ENCODE data around the gene PDE8A.

PDE8A gene

DNA sequence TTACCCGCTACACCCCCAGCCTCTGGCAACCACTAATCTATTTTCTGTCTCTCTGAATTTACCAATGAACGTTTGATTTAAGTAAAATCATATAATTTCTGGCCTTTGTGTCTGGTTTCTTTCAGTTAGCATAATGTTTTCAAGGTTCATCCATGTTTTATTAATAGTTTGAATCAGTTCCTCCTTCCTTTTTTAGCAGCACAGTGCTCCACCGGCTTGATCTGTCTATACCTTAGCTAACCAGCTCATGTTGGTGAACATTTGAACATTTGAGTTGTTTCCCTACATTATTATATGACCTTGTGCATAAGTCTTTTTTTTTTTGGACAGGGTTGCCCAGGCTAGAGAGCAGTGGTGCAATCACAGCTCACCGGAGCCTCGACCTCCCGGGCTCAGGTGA, 33.3 kb downstream of the PDE8A start:
- DNase-seq = no peak

DNA sequence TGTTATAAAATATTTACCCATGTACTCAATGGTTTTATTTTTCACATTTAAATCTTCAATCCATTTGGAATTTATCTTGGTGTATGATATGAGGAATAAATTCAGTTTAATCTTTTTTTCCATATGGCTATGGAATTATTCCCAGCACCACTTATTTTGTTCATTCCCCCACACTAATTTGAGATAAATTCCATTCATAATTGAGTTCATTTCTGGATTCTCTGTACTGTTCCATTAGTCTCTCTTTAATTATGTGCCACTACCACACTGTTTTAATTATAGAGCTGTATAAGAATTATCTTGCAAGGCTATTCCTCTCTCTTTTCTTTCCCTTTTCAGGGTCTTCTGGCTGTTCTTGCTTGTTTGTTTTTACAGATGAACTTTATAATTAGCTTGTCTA, 34.6 kb downstream of the PDE8A start:
- no peak for DNase-seq

DNA sequence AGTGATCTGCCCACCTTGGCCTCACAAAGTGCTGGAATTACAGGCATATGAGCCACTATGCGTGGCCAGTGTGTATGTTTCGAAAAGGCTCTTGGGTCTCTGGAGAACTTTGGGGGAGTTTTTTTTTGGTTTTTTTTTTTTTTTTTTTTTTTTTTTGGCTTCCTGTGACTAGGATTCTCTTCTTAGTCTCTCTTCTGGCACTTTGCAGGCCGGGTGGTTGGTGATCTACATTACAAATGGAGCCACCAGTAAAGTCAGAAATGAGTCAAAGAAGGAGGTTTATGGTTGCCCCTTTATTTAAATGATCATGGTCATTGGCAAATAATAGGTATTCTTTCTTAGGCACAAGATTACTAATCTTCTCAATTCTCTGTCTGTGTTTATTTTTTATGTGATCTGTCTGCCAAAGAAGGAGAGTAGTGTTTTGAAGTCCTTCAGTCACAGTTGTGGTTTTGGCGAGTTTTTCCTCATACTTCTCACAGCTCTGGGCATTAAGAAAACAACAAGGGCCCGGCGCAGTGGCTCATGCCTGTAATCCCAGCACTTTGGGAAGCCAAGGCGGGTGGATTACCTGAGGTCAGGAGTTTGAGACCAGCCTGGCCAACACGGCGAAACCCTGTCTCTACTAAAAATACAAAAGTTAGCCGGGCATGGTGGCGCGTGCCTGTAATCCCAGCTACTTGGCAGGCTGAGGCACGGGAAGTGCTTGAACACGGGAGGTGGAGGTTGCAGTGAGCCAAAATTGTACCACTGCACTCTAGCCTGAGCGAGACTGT, 38.3 kb downstream of the PDE8A start:
- no peak for DNase-seq

DNA sequence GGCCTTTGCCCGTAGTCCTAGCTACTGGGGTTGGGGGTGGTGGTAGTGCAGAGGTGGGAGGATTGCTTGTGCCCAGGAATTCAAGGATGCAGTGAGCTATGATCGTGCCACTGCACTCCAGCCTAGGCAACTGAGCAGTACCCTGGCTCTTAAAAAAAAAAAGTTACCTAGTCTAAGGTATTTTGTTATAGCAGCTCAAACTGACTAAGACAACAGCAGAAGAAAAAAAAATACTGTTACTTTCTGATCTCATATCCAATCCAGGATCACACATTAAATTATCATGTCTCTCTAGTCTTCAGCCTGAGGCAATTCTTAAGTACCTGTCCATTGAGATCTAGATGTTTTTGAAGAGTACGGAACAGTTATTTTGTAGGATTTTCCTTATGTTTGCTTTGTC, 39.8 kb downstream of the PDE8A start:
- DNase-seq = no peak

DNA sequence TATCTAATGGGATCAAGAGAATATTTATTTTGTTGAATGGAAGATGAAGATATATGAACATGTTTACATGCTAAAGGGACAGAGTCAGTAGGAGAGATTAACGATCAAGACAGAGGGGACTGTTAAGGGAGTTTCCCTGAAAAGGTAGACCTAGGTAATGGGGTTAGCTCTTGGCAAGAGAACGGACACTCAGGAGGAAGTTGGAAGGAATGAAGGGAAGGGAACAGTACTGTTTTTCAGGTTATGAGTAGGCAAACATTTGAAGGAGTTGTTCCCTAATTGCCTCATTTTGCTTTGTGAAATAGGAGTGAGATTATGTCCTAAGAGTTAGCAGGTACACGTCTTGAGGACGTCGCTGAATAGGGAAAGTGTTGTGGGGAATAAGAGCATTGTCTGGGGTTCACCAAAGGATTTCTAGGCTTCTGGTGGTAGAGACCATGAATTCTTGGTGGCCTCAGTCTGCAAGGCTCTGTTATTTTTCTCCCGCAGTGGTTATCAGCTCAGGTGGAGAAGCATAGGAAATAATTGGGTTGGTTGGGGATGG, 41.3 kb downstream of the PDE8A start:
- no peak for DNase-seq

DNA sequence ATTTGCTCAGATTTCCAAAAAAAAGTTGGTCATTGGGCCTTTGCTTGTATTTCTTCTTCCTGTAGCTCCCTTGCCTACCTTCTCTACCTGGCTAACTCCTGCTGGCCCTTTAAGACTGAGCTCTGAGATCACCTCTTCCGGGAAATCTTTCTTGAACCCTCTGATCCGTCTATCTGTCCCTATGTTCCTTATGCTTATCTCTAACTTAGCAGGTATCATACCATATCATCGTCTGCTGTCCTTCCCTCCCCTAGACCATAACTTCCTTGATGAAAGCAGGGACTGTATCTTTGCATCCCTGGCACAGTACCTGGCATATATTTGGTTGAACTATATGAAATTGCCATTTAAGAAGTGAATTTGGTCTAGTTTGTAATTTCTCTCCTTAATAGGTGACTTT, 42.3 kb downstream of the PDE8A start:
- no peak for DNase-seq

DNA sequence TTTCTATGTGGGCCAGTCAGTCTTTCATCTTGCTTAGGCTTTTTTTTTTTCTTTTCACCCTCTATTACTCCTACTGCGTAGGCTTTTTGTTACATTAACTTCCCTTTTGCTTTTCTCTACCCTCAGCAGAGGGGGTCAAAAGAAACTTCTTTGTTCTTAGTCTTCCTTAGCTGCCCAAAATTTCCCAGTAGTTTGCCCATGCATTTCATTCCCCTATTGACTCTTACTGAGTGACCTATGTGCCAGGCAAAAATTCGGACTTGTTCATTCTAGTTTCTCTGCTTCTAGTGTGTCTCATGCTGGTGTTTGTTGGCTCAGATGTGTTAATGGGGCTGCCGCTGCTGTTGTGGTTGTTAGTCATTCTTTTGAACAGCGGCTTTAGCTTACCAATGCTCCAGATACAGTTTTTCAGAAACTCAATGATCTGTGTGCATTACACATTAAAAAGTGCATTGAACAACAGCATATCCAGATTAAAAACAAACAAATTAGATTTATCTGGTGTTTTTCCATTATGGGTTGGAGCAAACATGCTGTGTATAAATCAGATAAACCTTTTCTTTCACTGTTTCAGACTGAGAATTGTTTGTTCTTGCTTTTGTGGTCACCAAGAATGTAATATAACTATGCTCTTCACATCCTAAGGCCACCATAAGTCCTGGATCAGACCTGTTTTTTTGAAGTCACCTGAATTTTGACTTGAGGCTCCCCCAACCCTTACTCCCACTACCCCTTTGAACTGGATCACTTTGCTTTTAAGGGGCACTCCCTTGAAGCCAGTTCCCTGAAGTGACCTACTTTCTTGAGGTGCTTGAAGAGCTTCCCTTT, 43.1 kb downstream of the PDE8A start:
- DNase-seq = no peak

DNA sequence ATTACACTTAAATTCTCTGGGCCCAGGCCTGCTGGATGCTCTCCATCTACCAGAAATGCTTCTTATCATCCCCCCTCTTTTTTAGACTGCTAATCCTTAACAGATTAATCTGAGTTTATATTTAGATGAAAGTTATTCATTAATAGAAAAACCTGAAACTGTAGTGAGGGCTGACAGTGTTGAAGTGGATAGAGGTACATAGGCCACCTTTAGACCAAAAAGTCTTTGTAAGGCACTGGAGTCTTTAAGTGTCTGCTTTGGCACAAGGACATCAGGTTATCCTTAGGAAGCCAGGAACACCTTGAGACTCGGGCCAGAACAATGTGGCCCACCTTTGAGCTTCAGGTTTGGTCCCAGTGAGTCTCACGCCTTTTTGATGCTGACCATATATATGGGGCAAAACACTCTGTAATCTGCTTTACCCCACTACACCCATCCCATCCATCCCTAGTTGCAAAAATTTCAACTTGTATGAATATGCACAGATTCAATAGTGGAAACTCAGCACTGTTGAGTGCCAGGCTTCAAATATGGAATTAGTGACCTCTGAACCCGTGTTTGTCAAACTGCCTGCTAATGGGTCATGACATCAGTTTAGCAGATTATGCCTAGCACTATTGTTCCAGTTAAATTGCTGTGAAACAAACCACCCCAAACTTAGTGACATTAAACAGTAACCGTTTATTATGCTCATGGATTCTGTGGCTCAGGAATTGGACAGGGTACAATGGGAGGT, 44.0 kb downstream of the PDE8A start:
- DNase-seq = no peak

DNA sequence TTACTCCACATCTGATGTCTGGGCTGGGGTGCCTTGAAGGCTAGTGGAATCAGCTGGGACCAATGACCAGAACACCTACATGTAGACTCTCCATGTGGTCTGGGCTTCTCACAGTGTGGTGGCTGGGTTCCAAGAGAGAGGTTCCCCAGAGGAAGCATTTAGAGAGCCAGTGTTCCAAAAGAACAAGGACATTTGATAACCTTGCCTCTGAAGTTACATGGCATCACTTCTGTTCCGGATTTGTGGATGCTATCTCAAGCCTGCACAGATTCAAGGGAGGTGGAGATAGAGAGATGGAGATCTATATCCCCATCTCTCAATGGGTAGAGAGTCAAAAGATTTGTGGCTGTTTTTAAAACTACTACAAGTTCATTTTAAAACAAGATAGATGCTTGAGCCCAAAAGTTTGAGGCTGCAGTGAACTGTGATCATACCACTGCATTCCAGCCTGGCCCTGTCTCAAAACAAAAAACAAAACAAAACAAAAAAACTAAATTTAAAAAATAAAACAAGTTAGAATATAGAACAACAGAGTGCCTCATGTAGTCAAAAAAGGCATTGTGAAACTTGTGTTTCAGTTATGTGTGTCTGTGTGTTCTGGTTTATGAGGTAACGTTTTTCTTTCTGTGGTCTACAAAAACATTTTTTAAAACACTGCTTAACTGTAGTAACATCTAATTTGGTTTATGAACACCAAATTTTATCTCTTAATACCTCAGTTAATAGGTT, 44.8 kb downstream of the PDE8A start:
- DNase-seq = no peak

DNA sequence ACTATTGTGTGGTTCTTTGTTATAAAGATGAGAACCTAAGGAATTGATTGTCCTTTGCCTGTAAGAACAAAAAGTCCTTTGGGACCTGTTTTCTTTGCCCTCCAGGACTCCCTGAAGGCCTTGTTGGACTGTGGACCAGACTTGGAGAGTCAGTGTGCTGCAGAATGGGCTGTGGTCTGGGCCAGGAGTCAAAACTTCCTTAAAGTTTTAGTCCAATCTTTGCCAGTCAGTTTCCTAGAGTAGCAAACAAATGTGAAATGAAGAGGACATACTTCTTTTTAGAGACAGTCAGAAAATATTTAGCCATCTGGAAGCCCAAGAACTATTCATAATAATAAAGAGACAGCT, 45.4 kb downstream of the PDE8A start:
- DNase-seq = no peak

DNA sequence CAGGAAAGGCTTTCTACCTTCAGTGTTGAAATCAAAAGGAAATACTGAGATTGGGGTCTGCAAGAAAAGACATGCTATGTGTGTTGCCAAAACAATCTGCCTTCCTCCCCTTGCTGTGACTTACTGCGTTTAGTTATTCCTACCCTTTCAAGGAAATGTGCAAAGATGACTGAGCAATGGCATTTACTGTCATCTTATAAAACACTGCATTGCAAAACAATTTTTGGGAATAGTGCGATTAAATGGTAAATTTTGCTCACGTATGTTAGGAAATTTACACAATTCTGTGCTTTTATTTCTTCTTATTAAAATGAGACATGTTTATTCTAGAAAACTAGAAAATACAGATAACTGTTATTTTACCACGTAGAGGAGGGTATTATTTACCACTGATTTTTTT, 45.8 kb downstream of the PDE8A start:
- DNase-seq = no peak

DNA sequence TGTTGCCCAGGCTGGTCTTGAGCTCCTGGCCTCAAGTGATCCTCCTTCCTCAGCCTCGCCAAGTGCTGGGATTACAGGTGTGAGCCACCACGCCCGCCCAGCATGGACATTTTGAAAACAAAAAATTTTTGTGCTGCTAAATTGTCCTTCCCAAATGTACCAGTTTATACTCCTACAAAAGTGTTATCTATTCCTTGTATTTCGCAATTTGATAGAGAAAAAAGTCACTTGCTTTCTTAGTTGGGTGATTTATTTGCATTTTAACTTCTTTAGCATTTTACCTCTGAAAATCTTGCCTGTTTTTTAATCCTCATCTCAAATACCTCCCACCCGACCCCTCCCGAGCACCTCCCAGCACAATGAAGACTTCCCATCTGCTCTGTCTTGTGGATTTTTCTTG, 46.8 kb downstream of the PDE8A start:
- DNase-seq = no peak

DNA sequence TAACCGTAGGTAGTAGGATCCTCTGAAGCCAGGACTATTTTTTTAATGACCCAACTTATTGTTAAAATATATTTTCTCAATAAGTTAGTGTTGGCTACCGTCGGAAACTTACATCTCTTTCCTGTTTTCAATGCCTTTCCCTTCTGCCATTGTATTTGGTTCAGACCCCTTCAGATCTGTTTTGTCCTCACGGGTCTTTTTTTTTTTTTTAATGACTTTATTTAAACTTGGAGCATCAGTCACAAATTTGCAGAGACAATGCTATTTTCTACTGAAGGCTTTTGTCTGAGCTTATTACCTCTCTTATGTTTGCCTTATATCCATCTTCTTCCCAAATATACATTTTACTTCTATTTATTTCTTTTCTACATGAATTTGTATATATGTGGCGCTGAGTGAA, 47.6 kb downstream of the PDE8A start:
- DNase-seq = no peak

DNA sequence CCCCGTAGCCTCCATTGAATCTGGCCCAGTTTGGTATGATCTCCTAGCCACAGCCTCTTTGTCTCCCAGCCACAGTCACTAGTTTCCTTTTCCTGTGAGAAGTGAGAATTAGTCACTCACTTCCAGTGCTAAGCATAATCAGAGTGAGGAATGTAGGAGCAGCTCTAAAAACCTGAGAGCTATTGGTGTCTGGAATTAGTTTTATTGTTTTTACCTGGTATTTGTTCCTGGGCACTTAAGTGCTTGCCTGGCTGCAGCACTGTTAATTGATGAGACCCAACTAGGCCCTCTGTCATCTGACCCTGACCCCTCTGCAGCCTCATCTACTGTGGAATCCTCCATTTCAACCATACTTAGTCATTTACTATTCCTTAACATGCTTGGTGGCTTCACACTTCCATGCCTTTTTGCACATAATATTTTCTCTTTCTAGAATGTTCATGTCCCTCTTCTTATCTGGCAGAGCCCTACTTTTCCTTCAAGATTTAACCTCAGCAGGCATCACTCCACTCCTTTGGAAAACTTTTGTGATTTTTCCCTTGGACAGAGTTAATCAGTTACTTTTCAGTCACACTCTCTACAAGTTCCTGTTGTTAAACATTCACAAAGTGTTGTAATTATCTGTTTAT, 48.8 kb downstream of the PDE8A start:
- no peak for DNase-seq

DNA sequence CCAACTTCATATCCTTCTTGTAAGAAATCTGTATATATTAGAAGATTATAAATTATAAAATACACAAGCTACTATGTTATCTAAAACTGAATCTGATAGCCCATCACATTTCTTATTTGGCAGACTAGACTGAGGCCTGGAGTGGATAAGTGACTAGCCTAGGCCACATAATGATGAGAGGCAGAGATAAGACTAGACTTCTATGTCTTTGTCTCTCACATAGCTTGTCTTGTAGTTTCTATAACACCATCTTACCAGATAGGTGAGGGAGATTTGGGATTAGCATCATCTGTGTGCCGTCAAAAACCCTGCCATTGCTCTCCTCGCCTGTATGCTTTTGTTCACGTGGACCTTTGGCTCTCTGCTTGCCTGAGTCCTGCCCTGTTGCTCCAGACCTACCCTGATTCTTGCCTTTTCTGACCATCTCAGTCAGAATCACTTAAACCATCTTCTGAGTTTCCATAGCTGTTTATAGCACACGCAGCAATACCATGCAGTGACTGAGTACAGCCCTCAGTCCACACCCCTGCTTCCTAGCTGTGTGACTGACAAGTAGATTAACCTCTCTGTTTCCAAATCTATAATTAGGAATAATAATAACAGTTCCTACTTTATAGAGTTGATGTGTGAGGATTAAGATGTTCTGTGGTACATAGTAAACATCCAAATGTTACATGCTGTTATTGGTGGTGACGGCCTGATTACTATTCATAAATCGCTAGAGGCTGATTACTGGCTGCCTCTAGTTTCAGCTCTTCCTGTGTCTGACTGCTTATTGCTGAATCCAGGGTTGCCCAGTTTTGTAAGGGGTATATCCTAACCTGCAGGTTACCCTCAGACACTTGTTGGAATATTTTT, 49.7 kb downstream of the PDE8A start:
- DNase-seq = no peak

DNA sequence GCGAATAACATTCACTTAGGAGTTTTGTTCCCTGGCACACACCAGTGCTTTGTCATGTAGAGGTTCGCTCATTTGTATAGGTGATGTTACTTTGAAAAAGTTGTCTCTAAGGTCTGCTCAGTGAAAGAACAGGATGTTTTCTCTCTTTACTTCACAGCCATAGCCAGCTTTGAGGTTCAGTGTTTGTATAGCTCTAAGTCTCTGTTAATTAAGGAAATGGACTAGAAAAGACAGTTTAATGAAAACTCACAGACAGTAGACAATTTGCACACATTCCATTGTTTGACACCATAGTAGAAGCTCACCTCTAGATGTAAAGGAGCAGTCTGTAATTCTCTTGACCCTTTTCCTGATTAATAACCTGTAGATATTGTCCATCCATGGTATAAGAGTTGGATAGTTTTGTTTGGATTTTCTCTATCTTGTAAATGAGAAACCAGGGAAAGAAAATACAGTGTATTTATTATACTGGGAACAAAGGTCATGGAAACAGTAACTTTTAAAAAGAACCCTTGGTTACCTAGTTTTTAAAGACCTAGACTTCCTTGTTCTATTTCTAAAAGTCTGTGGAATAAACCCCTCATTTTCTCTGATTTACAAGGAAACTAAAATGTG, 50.4 kb downstream of the PDE8A start:
- DNase-seq = no peak

DNA sequence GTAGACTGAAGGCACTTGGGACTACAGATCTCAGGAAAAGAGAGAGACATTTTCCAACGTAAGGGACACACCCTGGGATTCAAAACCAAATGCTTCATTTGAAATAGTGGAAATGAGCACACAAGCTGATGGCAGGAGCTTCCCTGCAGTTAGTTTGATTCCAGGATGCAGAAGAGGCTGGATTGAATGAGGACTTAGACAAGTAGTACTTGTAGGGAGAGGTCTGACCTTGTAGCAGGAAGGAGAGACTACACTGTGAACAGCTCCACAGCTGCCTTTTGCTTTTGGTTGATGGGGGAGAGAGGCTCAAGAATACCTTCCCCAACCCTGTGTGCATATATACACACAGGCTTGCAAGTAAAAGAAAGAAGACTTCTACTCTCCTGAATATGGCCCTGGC, 51.5 kb downstream of the PDE8A start:
- no peak for DNase-seq

DNA sequence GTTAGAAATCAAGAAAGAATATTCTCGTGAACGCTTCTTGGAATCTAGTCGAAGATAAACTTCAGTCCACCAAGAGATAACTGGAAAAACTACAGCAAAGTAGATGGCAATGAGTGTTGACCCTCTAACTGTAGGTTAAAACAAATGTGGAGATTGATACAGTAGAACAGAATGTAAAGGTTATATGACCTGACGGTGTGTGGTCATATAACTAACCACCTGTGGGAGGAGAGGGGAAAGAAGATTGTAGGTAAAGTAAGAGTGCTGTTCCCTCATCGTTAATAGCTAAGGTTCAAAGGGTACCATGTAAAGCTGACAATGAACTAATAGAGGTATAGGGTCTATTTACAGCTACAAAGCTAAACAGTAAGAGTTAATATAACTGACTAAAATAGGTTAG, 52.6 kb downstream of the PDE8A start:
- no peak for DNase-seq

DNA sequence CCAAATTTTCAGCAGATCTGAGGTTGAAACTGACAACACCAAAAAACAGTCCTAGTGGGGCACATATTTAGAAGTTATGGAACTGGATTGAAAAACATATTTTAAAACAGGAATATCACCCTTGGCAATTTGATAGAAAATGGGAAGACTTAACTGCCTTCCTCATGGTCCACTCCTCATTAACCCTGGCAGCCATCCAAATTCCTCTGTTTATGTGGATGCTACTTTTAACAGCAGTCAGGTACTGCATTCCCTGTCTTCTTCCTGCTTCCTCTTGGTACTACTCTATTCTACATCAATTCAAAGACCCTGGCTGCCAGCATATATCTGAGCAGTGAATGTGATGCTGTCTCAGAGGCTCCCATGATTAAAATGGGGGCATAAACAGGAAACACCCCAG, 54.3 kb downstream of the PDE8A start:
- no peak for DNase-seq

DNA sequence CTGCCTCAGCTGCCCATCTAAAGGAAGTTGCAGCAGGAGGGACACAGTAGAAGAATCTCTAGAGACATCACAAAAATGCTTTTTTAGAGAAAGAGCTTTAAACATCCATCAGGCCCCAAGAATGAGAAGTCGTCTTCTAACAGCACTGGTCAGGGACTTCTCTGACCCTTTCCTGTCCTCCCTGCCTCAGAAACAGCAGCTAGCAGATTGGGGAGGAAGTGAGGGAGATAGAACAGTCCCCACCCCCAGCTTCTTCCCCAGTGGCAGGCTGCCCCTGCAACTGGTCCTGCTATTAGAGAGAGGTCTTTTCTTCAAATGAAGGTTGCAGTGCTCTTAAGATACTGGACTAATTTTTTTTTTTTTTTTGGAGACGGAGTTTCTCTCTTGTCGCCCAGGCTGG, 55.1 kb downstream of the PDE8A start:
- DNase-seq = no peak

DNA sequence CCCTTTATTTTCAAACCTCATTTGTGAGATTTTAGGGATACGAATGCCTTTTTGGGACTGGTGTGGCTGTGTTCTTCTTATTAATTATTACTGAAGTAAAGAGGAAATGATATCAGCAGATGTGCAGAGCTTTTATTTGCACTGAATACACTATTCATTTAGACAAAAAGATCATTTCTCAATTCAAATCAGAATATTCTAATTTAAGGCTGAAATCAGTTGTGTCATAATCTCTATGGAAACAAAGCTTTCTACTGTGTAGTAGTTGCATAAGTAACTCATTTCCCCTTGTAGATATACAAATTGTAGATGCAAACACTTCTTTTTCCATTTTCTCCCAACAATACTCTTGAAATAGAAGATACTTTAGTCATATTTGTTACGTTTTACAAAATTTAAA, 56.0 kb downstream of the PDE8A start:
- no peak for DNase-seq
